H9 (cell line): ENCODE data around the gene CTNNA3. TPM values are rescaled to one million over a fixed set of nuclear protein-coding genes. Genes with fewer than 3 reads are reported as not detected.

Source experiments
- DNase-seq: peaks from one replicate; pipeline ENCODE4 v3.0.0-alpha.2; 2017
- H2AFZ ChIP-seq: one replicate; pipeline ENCODE4 v1.6.1; 2013; ENCODE audit warnings: mild to moderate bottlenecking, low read length, control low read depth, moderate library complexity
- H2AK5ac ChIP-seq: 2 replicates; pipeline ENCODE4 v1.6.1; 2013; ENCODE audit warnings: low read length, control low read depth, mixed read lengths; ENCODE audit not compliant: insufficient read length
- H2BK120ac ChIP-seq: one replicate; pipeline ENCODE4 v1.6.1; 2013; ENCODE audit warnings: low read depth, mild to moderate bottlenecking, low read length, control low read depth, inconsistent platforms; ENCODE audit not compliant: poor library complexity, severe bottlenecking
- H2BK12ac ChIP-seq: 2 replicates; pipeline ENCODE4 v1.6.1; 2013; ENCODE audit warnings: low read length, control low read depth, mixed read lengths, low read depth; ENCODE audit not compliant: insufficient read length
- H2BK15ac ChIP-seq: 2 replicates; pipeline ENCODE4 v1.6.1; 2013; ENCODE audit warnings: low read depth, low read length, control low read depth
- H2BK20ac ChIP-seq: one replicate; pipeline ENCODE4 v1.6.1; 2013; ENCODE audit warnings: low read depth, mild to moderate bottlenecking, low read length, control low read depth, inconsistent platforms; ENCODE audit not compliant: poor library complexity, severe bottlenecking
- H2BK5ac ChIP-seq: 2 replicates; pipeline ENCODE4 v1.6.1; 2013; ENCODE audit warnings: low read length, control low read depth, mixed read lengths; ENCODE audit not compliant: insufficient read length
- H3K14ac ChIP-seq: 2 replicates; pipeline ENCODE4 v1.6.1; 2013; ENCODE audit warnings: low read length, control low read depth; ENCODE audit not compliant: insufficient read depth
- H3K18ac ChIP-seq: 2 replicates; pipeline ENCODE4 v1.6.1; 2013; ENCODE audit warnings: low read depth, mild to moderate bottlenecking, mixed read lengths, low read length, control low read depth; ENCODE audit not compliant: insufficient read length
- H3K23ac ChIP-seq: 2 replicates; pipeline ENCODE4 v1.6.1; 2013; ENCODE audit warnings: low read length, control low read depth, mixed read lengths, low read depth; ENCODE audit not compliant: insufficient read length
- H3K23me2 ChIP-seq: 2 replicates; pipeline ENCODE4 v1.6.1; 2013; ENCODE audit warnings: low read depth, mild to moderate bottlenecking, mixed read lengths, low read length, control low read depth; ENCODE audit not compliant: insufficient read length, poor library complexity, severe bottlenecking
- H3K27ac ChIP-seq: 2 replicates; pipeline ENCODE4 v1.5.1; 2013; ENCODE audit warnings: low read length, control low read depth, mixed read lengths, low read depth; ENCODE audit not compliant: insufficient read length
- H3K27me3 ChIP-seq: 2 replicates; pipeline ENCODE4 v1.6.1; 2013; ENCODE audit warnings: low read length, control low read depth, inconsistent platforms; ENCODE audit not compliant: insufficient read depth
- H3K4ac ChIP-seq: 2 replicates; pipeline ENCODE4 v1.6.1; 2013; ENCODE audit warnings: low read depth, mild to moderate bottlenecking, control low read depth, inconsistent platforms, low read length, moderate library complexity
- H3K4me1 ChIP-seq: 2 replicates; pipeline ENCODE4 v1.6.1; 2013; ENCODE audit warnings: low read length, control low read depth, inconsistent platforms; ENCODE audit not compliant: insufficient read depth
- H3K4me2 ChIP-seq: 2 replicates; pipeline ENCODE4 v1.6.1; 2013; ENCODE audit warnings: low read length, control low read depth, mixed read lengths; ENCODE audit not compliant: insufficient read length, insufficient read depth
- H3K56ac ChIP-seq: 2 replicates; pipeline ENCODE4 v1.6.1; 2013; ENCODE audit warnings: low read depth, mild to moderate bottlenecking, mixed read lengths, low read length, control low read depth; ENCODE audit not compliant: insufficient read length
- H3K79me1 ChIP-seq: 2 replicates; pipeline ENCODE4 v1.6.1; 2013; ENCODE audit warnings: low read depth, mild to moderate bottlenecking, moderate library complexity, low read length, control low read depth, inconsistent platforms; ENCODE audit not compliant: insufficient read depth, poor library complexity, severe bottlenecking
- H3K79me2 ChIP-seq: 2 replicates; pipeline ENCODE4 v1.6.1; 2013; ENCODE audit warnings: low read length, control low read depth, inconsistent platforms; ENCODE audit not compliant: insufficient read depth
- H3K9ac ChIP-seq: 2 replicates; pipeline ENCODE4 v1.6.1; 2013; ENCODE audit warnings: low read length, control low read depth, mixed read lengths; ENCODE audit not compliant: insufficient read length; ENCODE audit errors: extremely low read depth
- H3K9me3 ChIP-seq: one replicate; pipeline ENCODE4 v1.6.1; 2013; ENCODE audit warnings: low read depth, low read length, inconsistent platforms; ENCODE audit not compliant: control insufficient read depth
- H3T11ph ChIP-seq: one replicate; pipeline ENCODE4 v1.6.1; 2013; ENCODE audit warnings: mild to moderate bottlenecking, low read length, control low read depth, inconsistent platforms
- H4K20me1 ChIP-seq: one replicate; pipeline ENCODE4 v1.6.1; 2013; ENCODE audit not compliant: control insufficient read depth, insufficient read length, insufficient read depth
- H4K5ac ChIP-seq: 2 replicates; pipeline ENCODE4 v1.6.1; 2013; ENCODE audit warnings: low read depth, mild to moderate bottlenecking, mixed read lengths, low read length, control low read depth; ENCODE audit not compliant: insufficient read length
- H4K8ac ChIP-seq: replicated peaks from 2 replicates; pipeline ENCODE4 v1.6.1; 2013; ENCODE audit warnings: low read length, control low read depth, mixed read lengths, low read depth; ENCODE audit not compliant: insufficient read length
- H4K91ac ChIP-seq: 2 replicates; pipeline ENCODE4 v1.6.1; 2013; ENCODE audit warnings: low read depth, mild to moderate bottlenecking, moderate library complexity, mixed read lengths, low read length, control low read depth; ENCODE audit not compliant: insufficient read length
- H3K27ac Mint-ChIP-seq, 3 experiments: 2 replicates in 2 of 3; 3 replicates in 1 of 3; pipeline ENCODE4 v1.8.0; 2020 to 2021; ENCODE audit warnings: mixed read lengths in 3 of 3, mild to moderate bottlenecking in 1 of 3, moderate library complexity in 1 of 3
- H3K27me3 Mint-ChIP-seq: 2 replicates; pipeline ENCODE4 v1.8.0; 2021; ENCODE audit warnings: low read depth, mild to moderate bottlenecking, moderate library complexity, mixed read lengths
- H3K36me3 Mint-ChIP-seq, 3 experiments: 2 replicates in 2 of 3; 3 replicates in 1 of 3; pipeline ENCODE4 v1.8.0; 2020 to 2021; ENCODE audit warnings: low read depth in 3 of 3, mixed read lengths in 3 of 3; ENCODE audit not compliant: insufficient read depth in 1 of 3
- H3K4me1 Mint-ChIP-seq, 2 experiments: 2 replicates each; pipeline ENCODE4 v1.8.0; 2020; ENCODE audit warnings: mixed read lengths in 2 of 2
- H3K4me3 Mint-ChIP-seq, 2 experiments: 2 replicates in 1 of 2; 3 replicates in 1 of 2; pipeline ENCODE4 v1.8.0; 2020 to 2021; ENCODE audit warnings: mild to moderate bottlenecking in 2 of 2, mixed read lengths in 2 of 2, moderate library complexity in 1 of 2
- H3K9me3 Mint-ChIP-seq, 2 experiments: 2 replicates in 1 of 2; 3 replicates in 1 of 2; pipeline ENCODE4 v1.8.0; 2020; ENCODE audit warnings: mild to moderate bottlenecking in 2 of 2, mixed read lengths in 2 of 2, moderate library complexity in 1 of 2
- WGBS: extraction: QIAGEN DNeasy Blood & Tissue Kit; methylation state at CpG from one replicate; pipeline ENCODE4 v1.1.7; 2013; ENCODE audit warnings: missing lambda C conversion rate, low lambda C conversion rate, mixed read lengths; ENCODE audit not compliant: insufficient read length; ENCODE audit errors: extremely low coverage; 5-methylcytosine and 5-hydroxymethylcytosine counted together
- total RNA-seq: library from RNA; stranded (reverse); gene quantifications from 2 replicates; pipeline ENCODE4 v1.2.1, GENCODE V29; 2021
- TF ChIP-seq, protein P1 (sequence below): fragments of 200-600 bp; sonication (generic); conservative IDR thresholded peaks from 3 replicates; pipeline ENCODE4 v1.8.0; 2021; ENCODE audit warnings: antibody characterized with exemption, mild to moderate bottlenecking

The CTNNA3 gene
- total RNA-seq, 1 experiment from 2014 or later, result 3.3 TPM

DNA sequence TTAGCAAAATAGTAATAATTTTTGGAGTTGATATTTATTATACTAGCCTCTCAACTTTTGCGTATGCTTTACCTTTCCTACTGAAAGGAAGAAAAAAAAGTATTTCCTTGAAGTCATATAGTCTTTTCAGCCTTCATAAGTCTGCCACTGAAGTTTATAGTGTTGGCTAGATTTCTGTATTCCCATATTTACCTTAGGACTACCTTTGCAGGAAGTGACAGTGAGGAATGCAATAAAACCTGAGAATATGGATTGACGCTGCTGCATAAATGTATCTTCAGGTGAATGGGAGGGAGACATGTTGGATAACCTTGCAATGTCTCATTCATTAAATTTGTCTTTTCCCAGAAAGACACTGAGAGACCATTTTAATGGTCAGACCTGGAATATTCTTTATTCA lies 776.7 kb downstream of the CTNNA3 start:
- peaks cover 3 to 7% of the 10 kb centered on the region in 2 experiments; a peak in 3 of 5 replicates for H3K9me3 Mint-ChIP-seq
- H4K91ac ChIP-seq, result no peak overlapping the region
- no CpG with 5 or more reads among the region's 2 CpGs for WGBS

More for the DNA sequence above, 776.7 kb downstream of the CTNNA3 start:
- Histone ChIP-seq H2BK12ac (no peak overlapping the region), H2BK20ac (no peak overlapping the region), H3K23me2 (no peaks in the 10 kb centered on the region), H4K20me1 (no peaks in the 10 kb centered on the region), H3K27ac (no peak overlapping the region), H4K8ac (no peak overlapping the region), H2AFZ (no peak overlapping the region), H3K56ac (no peak overlapping the region), H2BK15ac (no peak overlapping the region), H3K27me3 (no peaks in the 10 kb centered on the region), H3K79me1 (no peaks in the 10 kb centered on the region), H3K9me3 (no peaks in the 10 kb centered on the region), H3K79me2 (no peaks in the 10 kb centered on the region), H3K9ac (no peak overlapping the region), H3K4me1 (no peaks in the 10 kb centered on the region), H3T11ph (no peak overlapping the region), H3K4me2 (no peak overlapping the region), H2BK120ac (no peak overlapping the region), H3K23ac (no peak overlapping the region), H3K18ac (no peak overlapping the region), H4K5ac (no peak overlapping the region), H2AK5ac (no peak overlapping the region), H2BK5ac (no peak overlapping the region), H3K4ac (no peak overlapping the region), H3K14ac (no peak overlapping the region)
- no peak overlapping the region for H3K27ac Mint-ChIP-seq
- H3K27me3 Mint-ChIP-seq, result 0 out of 2 replicates have a peak, but pooled peaks cover 3% of the 10 kb centered on the region
- no peak for DNase-seq
- peaks cover 8 to 16% of the 10 kb centered on the region in 2 experiments for H3K4me1 Mint-ChIP-seq
- TF ChIP-seq, protein P1, sequence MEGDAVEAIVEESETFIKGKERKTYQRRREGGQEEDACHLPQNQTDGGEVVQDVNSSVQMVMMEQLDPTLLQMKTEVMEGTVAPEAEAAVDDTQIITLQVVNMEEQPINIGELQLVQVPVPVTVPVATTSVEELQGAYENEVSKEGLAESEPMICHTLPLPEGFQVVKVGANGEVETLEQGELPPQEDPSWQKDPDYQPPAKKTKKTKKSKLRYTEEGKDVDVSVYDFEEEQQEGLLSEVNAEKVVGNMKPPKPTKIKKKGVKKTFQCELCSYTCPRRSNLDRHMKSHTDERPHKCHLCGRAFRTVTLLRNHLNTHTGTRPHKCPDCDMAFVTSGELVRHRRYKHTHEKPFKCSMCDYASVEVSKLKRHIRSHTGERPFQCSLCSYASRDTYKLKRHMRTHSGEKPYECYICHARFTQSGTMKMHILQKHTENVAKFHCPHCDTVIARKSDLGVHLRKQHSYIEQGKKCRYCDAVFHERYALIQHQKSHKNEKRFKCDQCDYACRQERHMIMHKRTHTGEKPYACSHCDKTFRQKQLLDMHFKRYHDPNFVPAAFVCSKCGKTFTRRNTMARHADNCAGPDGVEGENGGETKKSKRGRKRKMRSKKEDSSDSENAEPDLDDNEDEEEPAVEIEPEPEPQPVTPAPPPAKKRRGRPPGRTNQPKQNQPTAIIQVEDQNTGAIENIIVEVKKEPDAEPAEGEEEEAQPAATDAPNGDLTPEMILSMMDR, result no peak
- H3K4me3 Mint-ChIP-seq, result no peak overlapping the region
- H3K36me3 Mint-ChIP-seq, result peaks cover 0 to 11% (median 7%) of the 10 kb centered on the region in 3 experiments; a peak in 4 of 7 replicates
